ENCODE results near the gene TOMM20.
A peak's percentile ranks its signal among the peaks of the same experiment; 100 is the strongest.
"Not testable (repeated sequence)": the region's sequence is repeated elsewhere in the genome, so short reads cannot be mapped to it uniquely, and the experiment has no call there.

TOMM20 gene

DNA sequence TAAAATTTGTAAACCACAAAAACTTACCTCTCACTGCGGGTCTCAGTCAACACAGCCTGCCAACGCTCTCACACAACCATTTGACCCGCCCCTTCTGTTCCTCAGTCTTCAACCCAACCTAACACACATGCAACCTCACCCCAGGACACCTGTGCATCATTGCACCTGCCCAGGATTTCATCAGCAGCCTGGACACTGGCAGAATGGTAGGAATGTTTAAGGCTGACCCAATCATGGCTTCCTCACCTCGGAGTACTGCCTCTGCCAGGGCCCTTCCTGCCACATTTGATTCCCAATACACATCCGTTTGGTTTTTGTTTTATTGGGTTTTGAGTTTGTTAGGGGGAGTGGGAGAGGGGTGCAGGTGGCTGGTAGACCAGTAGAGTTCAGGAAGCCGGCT is 40.7 kb downstream of the TOMM20 start:
- no peaks in the 10 kb centered on the region for H3K36me3 ChIP-seq
- no peak for TF ChIP-seq CTCF (IDR thresholded peaks at IDR 0.05; ENCODE audit: low read depth, low read length)
- no peaks in the 10 kb centered on the region for H3K9me3 ChIP-seq (ENCODE audit: severe bottlenecking)
- no peak overlapping the region for H3K4me3 ChIP-seq (ENCODE audit: low read depth, low read length)
- no peaks in the 10 kb centered on the region for H3K27me3 ChIP-seq (ENCODE audit: insufficient read depth, low read depth, severe bottlenecking)
- DNase-seq, result no peak
- no peak overlapping the region for H3K27ac ChIP-seq

DNA sequence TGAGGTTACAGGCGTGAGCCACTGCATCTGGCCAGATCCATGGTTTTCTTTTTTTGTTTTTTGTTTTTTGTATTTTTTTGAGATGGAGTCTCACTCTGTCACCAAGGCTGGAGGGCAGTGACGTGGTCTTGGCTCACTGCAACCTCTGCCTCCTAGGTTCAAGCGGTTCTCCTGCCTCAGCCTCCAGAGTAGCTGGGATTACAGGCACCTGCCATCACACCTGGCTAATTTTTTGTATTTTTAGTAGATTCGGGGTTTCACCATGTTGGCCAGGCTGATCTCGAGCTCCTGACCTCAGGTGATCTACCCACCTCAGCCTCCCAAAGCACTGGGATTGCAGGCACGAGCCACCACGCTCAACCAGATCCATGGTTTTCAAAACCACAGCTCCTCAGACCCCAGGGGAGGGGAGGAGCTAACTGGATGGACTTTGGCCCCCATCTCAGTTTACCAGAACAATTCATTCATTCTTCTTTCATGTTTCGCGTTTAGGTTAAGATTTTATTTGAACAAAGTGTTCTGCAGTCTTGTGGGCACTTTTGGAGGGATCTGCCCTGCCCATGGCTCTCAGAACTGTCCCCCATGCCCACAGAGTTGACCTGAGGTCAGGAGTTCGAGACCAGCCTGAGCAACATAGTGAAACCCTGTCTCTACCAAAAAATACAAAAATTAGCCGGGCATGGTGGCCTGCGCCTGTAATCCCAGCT is 43.1 kb downstream of the TOMM20 start:
- H3K36me3 ChIP-seq; H3K27me3 ChIP-seq (ENCODE audit: insufficient read depth, low read depth, severe bottlenecking); H3K27ac ChIP-seq; H3K9me3 ChIP-seq (ENCODE audit: severe bottlenecking); DNase-seq; H3K4me3 ChIP-seq (ENCODE audit: low read depth, low read length): not testable (repeated sequence)

DNA sequence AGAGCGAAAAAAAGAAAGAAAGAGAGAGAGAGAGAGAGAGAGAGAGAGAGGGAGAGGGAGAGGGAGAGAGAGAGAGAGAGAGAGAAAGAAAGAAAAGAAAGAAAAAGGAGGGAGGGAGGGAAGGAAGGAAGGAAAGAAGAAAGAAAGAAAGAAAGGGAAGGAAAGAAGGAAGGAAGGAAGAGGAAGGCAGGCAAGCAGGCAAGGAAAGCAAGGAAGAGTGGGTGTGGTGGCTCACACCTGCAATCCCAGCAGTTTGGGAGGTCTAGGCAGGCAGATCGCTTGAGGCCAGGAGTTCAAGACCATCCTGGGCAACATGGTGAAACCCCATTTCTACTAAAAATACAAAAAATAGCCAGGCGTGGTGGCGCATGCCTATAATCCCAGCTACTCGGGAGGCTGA is 47.8 kb downstream of the TOMM20 start:
- not testable (repeated sequence) for H3K27me3 ChIP-seq (ENCODE audit: insufficient read depth, low read depth, severe bottlenecking); H3K36me3 ChIP-seq; H3K4me3 ChIP-seq (ENCODE audit: low read depth, low read length); DNase-seq; H3K9me3 ChIP-seq (ENCODE audit: severe bottlenecking); H3K27ac ChIP-seq

GRCh38 chr1:235080297-235080657 is 48.4 kb downstream of the TOMM20 start:
- not testable (repeated sequence) for H3K27ac ChIP-seq; DNase-seq; H3K4me3 ChIP-seq (ENCODE audit: low read depth, low read length); H3K9me3 ChIP-seq (ENCODE audit: severe bottlenecking); H3K36me3 ChIP-seq; H3K27me3 ChIP-seq (ENCODE audit: insufficient read depth, low read depth, severe bottlenecking)

DNA sequence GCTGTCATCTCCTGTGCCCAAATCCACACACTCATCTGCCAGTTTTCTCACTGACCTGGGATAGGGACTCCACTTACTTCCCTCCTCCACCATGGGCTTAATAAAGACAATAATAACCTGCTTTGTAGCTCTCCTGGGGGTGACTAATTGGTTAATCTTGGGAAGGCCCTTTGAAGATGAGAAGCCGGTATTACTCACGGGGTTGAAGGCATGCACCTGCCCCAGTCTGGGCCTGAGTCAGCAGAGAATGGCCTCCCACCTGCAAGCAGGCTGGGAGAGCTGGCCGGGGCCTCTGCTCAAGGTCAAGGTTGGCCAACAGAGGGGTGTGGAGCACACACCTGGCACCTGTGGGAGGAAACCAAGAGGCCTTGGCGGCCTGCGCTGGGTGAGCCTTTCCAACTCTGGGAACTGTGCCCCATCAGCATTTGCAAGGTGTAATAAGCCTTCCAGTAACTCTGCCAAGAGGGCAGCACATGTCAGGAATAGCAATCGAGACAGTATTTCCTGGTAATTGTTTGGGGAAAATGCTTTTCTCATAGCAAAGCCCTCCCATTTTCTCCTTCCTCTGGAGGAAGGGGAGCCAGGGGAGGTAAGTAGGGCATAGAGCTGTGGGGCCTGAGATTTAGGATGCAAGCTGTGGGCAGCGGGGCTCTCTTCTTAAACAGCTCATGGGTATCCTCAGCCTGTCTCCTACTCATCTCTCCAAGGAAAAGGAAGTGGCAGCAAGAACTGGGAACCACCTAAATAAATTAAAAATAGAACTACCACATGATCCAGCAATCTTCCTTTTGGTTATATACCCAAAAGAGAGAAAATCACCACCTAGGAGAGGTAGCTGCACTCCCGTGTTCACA is 49.0 kb downstream of the TOMM20 start:
- Histone ChIP-seq H3K27ac (no peak overlapping the region), H3K27me3 (ENCODE audit: insufficient read depth, low read depth, severe bottlenecking) (no peaks in the 10 kb centered on the region), H3K36me3 (no peaks in the 10 kb centered on the region), H3K4me3 (ENCODE audit: low read depth, low read length) (no peak overlapping the region), H3K9me3 (ENCODE audit: severe bottlenecking) (no peaks in the 10 kb centered on the region)
- no peak for TF ChIP-seq CTCF (IDR thresholded peaks at IDR 0.05; ENCODE audit: low read depth, low read length)
- DNase-seq, result peak; percentile 59

DNA sequence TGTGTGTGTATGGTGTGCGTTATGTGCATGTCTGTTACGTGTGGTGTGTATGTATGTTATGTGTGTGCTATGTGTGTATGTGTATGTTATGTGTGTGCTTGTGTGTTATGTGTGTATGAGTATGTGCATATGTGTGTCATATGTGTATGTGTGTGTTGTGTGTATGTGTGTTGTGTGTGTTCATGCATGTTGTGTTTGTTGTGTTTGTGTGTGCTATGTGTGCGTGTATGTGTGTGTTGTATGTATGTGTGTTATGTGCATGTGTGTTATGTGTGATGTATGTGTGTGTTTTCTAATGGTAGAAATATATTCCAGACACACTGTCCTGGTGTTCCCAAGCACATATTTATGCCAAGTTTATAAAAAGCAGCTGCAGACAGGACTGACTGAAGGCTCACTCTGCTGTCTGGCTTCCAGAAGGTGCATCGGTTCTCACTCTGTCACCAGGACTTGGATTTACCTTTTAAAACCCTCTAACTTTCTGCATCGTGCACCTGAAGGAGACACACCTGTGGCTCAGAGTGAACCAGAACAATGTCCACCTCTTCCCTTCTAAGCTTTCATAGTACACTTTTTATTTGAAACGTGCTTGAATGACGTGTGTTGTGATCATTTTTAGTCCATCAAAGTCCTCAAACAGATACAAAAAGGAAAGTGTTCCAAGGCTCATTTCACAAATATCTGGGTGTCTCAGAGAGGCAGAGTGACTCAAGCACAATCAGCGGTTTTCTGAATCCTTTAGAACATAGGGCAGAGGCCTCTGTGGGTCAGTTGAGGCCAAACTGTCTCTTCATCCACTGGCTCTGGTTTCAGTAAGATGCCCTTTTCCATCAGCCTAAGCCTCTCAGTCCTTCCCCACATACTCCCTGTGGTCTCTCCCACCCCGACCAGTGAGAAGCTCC is 49.9 kb downstream of the TOMM20 start:
- Histone ChIP-seq H3K27me3 (ENCODE audit: insufficient read depth, low read depth, severe bottlenecking) (no peaks in the 10 kb centered on the region), H3K36me3 (no peaks in the 10 kb centered on the region), H3K4me3 (ENCODE audit: low read depth, low read length) (no peak overlapping the region), H3K9me3 (ENCODE audit: severe bottlenecking) (no peaks in the 10 kb centered on the region), H3K27ac (no peak overlapping the region)
- no peak for TF ChIP-seq CTCF (IDR thresholded peaks at IDR 0.05; ENCODE audit: low read depth, low read length)
- DNase-seq, result peak; percentile 67

Measured in WERI-Rb-1 (cell line).